Stimulated activated CD8-positive, alpha-beta memory T cell treated with anti-CD3 and anti-CD28 coated beads, Interleukin-15, amount 100 ng/mL, for 48 hours (primary cell): ENCODE measurements around the gene BCAS3.

Experiments
- DNase-seq, 2 donors: peaks; one replicate each; pipeline ENCODE4 v3.0.0-alpha.2; 2020; ENCODE audit warnings: low read depth in 2 of 2

BCAS3 gene

GRCh38 chr17:61155590-61156237 lies 478.1 kb downstream of the BCAS3 start:
- no peak for DNase-seq

GRCh38 chr17:61157246-61157886 lies 479.7 kb downstream of the BCAS3 start:
- DNase-seq = no peak

- no peak for DNase-seq
Observed at GRCh38 chr17:61158376-61158775, 480.7 kb downstream of the BCAS3 start.

GRCh38 chr17:61159221-61159814 lies 481.7 kb downstream of the BCAS3 start:
- no peak for DNase-seq

- DNase-seq = no peak
Observed at GRCh38 chr17:61160204-61160603, 482.6 kb downstream of the BCAS3 start.

GRCh38 chr17:61160789-61161445 lies 483.3 kb downstream of the BCAS3 start:
- DNase-seq = no peak

GRCh38 chr17:61161615-61162134 lies 484.0 kb downstream of the BCAS3 start:
- DNase-seq = no peak

GRCh38 chr17:61164517-61164916 lies 486.9 kb downstream of the BCAS3 start:
- DNase-seq = no peak

- DNase-seq = no peak
Observed at GRCh38 chr17:61167075-61167474, 489.4 kb downstream of the BCAS3 start.

GRCh38 chr17:61168506-61168905 lies 490.9 kb downstream of the BCAS3 start:
- DNase-seq = no peak

GRCh38 chr17:61174310-61174709 lies 496.7 kb downstream of the BCAS3 start:
- DNase-seq = no peak

GRCh38 chr17:61175298-61176142 lies 497.9 kb downstream of the BCAS3 start:
- DNase-seq = no peak

GRCh38 chr17:61177351-61177750 lies 499.7 kb downstream of the BCAS3 start:
- no peak for DNase-seq

- DNase-seq = no peak
Observed at GRCh38 chr17:61178284-61178683, 500.6 kb downstream of the BCAS3 start.

GRCh38 chr17:61179380-61179806 lies 501.7 kb downstream of the BCAS3 start:
- no peak for DNase-seq

GRCh38 chr17:61183793-61184192 lies 506.1 kb downstream of the BCAS3 start:
- no peak for DNase-seq

GRCh38 chr17:61185385-61185784 lies 507.7 kb downstream of the BCAS3 start:
- DNase-seq = no peak

GRCh38 chr17:61187038-61187437 lies 509.4 kb downstream of the BCAS3 start:
- no peak for DNase-seq

- no peak for DNase-seq
Observed at GRCh38 chr17:61188081-61188480, 510.4 kb downstream of the BCAS3 start.

GRCh38 chr17:61189968-61190367 lies 512.3 kb downstream of the BCAS3 start:
- DNase-seq = no peak

- no peak for DNase-seq
Observed at GRCh38 chr17:61196302-61196704, 518.7 kb downstream of the BCAS3 start.

- DNase-seq = no peak
Observed at GRCh38 chr17:61196799-61197198, 519.1 kb downstream of the BCAS3 start.
